Uterus (tissue), 2 donors: ENCODE results near the gene MAPK9.

Source experiments
- POLR2A ChIP-seq, 2 donors: fragments of 450-650 bp; IDR thresholded peaks; one replicate each; pipeline ENCODE4 v1.6.1; 2016; ENCODE audit warnings: antibody characterized with exemption in 2 of 2, mild to moderate bottlenecking in 1 of 2, moderate library complexity in 1 of 2
- TF ChIP-seq, protein P1 (sequence below), 4 experiments: fragments of 200-600 bp in 2 of 4; fragments of 450-650 bp in 2 of 4; sonication (generic) in 2 of 4; IDR thresholded peaks; one replicate each; pipeline ENCODE4 v1.5.1; 2016 to 2019; ENCODE audit warnings: antibody characterized with exemption in 4 of 4, mild to moderate bottlenecking in 2 of 4, moderate library complexity in 1 of 4

DNA sequence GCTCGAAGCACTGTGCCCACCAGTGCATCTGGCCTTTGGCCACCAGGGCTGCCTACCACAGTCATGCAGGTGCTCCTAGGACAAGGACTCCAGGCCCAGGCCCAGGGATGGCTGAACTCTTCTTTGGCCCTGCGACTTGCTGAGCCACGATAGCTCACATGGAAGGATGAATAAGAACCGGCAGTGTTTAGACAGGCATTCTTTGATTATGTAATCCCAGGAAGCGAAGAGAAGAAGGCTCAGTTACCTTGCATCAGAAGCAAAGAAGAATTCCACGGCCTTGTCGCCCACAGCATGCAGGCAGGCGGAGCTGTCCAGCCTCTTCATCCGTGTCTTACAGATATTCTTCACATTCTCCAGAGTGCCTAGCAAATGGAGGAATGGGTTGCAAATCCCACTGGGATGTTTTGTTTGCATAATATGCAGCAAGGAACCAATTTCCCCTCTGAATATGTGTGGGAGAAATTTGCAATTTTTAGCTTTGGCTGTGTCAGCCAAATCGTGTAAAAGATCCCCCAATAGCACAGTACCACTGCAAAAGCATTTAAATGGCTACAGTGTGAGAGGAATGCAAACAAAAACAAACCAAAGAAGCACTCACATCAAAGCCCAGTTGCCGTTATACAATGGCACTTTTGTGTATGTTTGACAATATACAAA lies 32.2 kb upstream of the MAPK9 start:
- TF ChIP-seq, protein P1, sequence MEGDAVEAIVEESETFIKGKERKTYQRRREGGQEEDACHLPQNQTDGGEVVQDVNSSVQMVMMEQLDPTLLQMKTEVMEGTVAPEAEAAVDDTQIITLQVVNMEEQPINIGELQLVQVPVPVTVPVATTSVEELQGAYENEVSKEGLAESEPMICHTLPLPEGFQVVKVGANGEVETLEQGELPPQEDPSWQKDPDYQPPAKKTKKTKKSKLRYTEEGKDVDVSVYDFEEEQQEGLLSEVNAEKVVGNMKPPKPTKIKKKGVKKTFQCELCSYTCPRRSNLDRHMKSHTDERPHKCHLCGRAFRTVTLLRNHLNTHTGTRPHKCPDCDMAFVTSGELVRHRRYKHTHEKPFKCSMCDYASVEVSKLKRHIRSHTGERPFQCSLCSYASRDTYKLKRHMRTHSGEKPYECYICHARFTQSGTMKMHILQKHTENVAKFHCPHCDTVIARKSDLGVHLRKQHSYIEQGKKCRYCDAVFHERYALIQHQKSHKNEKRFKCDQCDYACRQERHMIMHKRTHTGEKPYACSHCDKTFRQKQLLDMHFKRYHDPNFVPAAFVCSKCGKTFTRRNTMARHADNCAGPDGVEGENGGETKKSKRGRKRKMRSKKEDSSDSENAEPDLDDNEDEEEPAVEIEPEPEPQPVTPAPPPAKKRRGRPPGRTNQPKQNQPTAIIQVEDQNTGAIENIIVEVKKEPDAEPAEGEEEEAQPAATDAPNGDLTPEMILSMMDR (IDR thresholded peaks at IDR 0.05): no peak
- TF ChIP-seq POLR2A (IDR thresholded peaks at IDR 0.05): no peak
